ENCODE measurements around the gene FKBP11.

DNA sequence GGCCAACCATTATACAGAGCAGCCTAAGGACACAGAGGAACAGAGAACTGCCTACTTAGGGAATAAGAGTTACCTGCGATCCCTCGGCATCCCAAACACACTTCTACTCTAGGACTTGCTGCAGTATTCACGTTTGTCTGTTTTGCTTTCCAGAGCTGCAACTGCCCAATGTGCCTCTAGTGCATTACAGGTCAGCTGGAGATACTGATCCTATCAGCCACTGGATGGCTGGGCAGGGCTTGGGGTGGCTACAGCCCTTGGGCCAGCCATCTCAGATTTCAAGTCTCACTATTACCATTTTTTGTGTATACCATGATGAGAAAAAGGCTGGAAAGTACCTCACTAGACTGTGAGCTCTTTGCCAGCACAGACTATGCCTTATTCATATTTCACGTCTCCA lies 27.4 kb upstream of the FKBP11 start:
- TF ChIP-seq, protein P1, sequence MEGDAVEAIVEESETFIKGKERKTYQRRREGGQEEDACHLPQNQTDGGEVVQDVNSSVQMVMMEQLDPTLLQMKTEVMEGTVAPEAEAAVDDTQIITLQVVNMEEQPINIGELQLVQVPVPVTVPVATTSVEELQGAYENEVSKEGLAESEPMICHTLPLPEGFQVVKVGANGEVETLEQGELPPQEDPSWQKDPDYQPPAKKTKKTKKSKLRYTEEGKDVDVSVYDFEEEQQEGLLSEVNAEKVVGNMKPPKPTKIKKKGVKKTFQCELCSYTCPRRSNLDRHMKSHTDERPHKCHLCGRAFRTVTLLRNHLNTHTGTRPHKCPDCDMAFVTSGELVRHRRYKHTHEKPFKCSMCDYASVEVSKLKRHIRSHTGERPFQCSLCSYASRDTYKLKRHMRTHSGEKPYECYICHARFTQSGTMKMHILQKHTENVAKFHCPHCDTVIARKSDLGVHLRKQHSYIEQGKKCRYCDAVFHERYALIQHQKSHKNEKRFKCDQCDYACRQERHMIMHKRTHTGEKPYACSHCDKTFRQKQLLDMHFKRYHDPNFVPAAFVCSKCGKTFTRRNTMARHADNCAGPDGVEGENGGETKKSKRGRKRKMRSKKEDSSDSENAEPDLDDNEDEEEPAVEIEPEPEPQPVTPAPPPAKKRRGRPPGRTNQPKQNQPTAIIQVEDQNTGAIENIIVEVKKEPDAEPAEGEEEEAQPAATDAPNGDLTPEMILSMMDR (conservative IDR thresholded peaks at IDR 0.05): no peak
- no peak for TF ChIP-seq EZH2 (IDR thresholded peaks at IDR 0.05; ENCODE audit: low read depth)

Data from PC-9 (cell line).